Renal pelvis (tissue), 4 donors: ENCODE results near the gene SH2B3. TPM values are rescaled to one million over a fixed set of nuclear protein-coding genes. Genes with fewer than 3 reads are reported as not detected.

Experiments used
- DNase-seq: peaks from one replicate; pipeline ENCODE4 v3.0.0-alpha.2; 2013
- polyA plus RNA-seq, 3 donors: library from polyadenylated mRNA; unstranded; fragments of 120-200 nt; gene quantifications; one replicate each; pipeline ENCODE4 v1.2.1, GENCODE V29; 2013; ENCODE audit not compliant: insufficient read length in 3 of 3

SH2B3 gene
- polyA plus RNA-seq, 3 donors = 16.9 to 17.9 (median 17.6) TPM

GRCh38 chr12:111442301-111443045, 36.8 kb downstream of the SH2B3 start:
- no peak for DNase-seq

DNA sequence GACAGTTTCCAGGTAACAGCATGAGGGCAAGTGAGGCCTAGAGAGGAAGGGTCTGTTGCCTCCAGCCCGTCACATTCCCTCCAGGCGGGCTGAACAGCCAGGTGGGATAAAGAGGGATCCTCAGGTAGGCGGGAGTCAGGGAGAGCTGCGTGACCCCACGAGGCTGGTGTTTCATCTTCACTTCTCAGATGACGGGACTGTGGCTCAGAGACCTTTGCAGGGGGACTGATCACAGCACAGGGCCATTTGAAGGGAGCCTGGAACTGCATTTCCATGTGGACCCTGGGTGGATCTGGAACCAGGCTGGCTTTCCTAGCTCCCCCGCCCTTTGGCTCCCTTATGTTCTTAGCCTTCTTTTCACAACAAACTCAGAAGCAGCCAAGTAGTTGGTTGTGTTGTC, 37.4 kb downstream of the SH2B3 start:
- DNase-seq = no peak

DNA sequence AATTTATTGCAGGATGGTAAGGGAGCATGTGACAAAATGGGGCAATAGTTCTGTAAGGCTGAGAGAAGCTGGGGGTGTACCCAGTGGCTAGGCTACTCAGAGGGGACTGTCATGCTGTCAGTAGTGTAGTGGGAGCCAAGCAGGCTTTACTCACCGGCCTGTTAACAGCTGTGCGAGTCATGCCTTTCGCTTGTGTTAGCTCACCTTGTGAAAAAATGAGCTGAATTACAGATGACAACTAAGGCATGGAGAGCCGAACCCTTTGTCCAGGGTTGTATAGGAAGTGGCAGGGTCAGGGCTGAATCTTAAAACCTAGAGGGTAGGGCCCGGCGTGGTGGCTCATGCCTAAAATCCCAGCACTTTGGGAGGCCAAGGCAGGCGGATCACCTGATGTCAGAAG, 37.9 kb downstream of the SH2B3 start:
- DNase-seq = no peak

DNA sequence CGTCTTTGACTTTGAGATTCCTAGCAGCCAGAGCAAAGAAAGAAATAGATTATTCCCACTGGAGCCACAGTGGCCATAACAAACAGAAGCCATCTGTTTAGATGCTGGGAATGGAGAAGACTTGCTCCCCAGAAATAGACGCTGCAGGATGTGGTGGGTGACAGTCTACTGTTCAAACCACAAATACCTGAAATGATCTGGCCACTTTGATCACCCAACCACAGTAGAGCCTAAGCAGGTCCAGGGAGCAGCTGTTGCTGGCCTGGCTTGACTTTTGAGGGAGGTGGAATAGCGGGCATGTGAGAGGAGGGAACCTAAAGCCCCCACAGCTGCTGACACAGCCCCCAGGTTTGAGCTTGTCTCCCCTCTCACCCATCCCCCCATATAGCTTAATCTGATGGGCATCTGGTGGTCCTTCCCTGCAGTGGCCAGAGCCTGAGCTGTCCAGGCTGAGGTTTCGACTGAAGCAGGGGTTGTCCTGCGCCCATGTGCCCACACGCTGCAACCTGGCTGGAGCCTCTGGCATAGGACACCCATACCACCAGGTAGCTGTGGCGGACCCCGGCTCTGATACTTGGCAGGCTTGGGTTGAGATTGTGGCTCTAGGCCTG, 38.7 kb downstream of the SH2B3 start:
- DNase-seq = no peak

DNA sequence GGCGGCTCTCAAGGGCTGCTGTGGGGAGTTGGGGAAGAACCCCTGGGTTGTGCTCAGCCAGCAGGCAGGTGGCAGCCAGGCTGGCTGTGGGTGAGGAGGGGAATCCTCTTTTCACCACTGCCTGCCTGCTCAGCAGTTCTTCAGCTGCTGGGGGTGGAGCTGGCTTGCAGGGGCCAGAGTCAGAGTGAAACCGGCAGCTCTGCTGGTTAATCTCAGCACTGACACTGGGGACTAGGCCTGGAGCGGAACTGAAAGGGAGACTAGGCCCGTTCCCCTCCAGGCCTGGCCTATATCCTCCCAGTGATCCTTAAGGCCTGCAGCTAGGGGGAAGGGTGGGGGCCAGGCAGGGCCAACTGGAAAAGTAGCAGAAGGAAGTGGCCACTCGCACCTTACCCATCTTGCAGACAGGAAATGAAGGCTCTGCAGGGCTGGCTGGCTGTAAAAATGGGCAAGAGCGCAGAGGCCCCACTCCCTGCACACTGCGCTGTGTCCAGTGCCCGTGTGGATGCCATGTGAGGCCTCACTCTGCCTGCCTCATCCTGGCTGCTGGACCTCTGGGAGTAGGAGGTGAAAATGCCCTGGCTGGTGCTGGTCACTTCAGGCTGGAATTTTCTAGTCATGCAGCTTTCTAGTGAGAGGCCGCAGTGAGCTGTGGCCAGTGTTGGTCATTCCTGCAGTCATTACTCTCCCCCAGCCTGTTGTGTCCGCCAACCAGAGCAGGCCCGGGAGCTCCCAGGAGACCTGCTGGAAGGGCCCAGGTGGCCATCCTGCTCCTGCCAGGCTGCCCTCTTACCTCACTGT, 39.4 kb downstream of the SH2B3 start:
- no peak for DNase-seq

DNA sequence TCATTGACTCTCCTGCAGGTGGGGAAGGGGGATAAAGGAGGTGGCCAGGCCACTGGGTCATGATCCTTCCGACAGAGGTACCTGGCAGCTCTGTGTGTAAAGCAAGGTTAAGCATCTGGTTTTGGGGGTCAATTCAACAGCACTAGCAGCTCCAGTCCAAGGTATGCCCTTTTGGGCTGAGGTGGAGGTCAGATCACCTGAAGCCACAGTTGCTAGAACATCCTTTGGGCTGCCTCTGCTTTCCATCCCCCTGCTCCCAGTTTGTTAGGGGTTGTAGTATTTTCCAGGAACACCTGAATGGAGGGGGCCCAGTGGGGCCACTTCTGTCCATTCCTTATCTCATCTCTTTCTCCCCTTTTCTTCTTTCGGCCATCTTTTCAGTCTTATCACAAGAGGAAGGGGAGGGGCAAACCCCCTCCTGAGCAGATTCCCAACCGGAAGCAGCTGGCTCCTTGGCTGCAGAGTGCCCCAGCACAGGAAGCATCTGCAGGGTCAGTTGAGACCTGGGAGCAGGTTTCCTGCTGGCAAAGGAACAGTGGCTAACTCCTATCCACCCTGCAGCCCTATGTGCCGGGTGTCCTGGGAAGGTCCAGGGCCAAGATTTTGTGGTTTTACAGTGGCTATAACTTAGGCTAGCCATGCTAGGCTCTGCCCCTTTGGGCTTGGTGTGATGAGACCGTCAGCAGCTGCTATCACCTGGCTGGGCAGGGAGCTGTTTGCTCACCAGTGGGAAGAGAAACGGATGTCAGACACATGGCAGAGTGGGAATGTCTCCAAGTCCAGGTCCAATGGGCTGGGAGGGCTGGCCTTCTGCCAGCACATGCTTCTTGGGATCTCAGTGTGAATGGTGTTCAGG, 40.2 kb downstream of the SH2B3 start:
- no peak for DNase-seq

DNA sequence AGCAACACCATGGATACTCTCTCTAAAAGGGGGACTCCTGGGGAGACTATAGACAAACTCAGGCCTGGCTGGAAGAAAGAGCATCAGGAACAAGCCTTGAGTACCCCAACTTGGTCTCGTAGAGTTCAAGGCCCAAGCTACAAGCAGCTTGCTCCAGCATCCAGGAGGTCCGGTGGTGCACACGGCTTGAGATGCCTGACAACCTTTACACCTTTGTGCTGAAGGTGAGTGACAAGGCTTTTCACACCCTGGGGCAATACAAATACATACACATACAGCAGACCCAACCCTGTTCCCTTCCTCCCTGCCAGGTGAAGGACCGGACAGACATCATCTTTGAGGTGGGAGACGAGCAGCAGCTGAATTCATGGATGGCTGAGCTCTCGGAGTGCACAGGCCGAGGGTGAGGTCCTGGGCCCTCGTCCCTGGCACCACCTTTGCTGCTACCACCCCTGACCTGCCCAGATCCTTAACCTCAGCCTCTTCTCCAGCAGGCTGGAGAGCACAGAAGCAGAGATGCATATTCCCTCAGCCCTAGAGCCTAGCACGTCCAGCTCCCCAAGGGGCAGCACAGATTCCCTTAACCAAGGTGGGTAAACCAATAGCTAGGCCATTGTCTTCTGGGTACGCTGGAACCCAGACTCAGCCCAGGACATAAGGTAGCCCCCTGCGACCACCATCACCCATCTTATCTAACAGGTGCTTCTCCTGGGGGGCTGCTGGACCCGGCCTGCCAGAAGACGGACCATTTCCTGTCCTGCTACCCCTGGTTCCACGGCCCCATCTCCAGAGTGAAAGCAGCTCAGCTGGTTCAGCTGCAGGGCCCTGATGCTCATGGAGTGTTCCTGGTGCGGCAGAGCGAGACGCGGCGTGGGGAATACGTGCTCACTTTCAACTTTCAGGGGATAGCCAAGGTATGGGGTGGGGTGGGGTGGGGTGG, 41.2 kb downstream of the SH2B3 start:
- DNase-seq = no peak

DNA sequence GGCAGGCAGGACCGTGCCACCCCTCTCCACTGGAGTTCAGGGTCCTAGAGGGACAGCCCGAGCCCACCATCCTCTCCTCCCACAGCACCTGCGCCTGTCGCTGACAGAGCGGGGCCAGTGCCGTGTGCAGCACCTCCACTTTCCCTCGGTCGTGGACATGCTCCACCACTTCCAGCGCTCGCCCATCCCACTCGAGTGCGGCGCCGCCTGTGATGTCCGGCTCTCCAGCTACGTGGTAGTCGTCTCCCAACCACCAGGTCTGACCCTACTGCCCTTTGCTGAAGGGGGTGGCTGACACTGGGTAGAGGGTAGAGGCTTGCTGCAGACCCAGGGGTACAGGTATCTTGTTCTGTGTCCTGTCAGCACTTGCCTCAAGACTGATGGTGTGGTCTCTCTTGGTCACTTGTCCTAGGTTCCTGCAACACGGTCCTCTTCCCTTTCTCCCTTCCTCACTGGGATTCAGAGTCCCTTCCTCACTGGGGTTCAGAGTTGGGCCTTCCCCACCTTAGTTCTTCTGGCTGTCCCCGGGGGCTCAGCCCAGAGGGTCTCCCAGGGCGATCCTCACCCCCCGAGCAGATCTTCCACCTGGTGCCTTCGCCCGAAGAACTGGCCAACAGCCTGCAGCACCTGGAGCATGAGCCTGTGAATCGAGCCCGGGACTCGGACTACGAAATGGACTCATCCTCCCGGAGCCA, 42.0 kb downstream of the SH2B3 start:
- DNase-seq = no peak

GRCh38 chr12:111448266-111448830, 42.6 kb downstream of the SH2B3 start:
- no peak for DNase-seq

DNA sequence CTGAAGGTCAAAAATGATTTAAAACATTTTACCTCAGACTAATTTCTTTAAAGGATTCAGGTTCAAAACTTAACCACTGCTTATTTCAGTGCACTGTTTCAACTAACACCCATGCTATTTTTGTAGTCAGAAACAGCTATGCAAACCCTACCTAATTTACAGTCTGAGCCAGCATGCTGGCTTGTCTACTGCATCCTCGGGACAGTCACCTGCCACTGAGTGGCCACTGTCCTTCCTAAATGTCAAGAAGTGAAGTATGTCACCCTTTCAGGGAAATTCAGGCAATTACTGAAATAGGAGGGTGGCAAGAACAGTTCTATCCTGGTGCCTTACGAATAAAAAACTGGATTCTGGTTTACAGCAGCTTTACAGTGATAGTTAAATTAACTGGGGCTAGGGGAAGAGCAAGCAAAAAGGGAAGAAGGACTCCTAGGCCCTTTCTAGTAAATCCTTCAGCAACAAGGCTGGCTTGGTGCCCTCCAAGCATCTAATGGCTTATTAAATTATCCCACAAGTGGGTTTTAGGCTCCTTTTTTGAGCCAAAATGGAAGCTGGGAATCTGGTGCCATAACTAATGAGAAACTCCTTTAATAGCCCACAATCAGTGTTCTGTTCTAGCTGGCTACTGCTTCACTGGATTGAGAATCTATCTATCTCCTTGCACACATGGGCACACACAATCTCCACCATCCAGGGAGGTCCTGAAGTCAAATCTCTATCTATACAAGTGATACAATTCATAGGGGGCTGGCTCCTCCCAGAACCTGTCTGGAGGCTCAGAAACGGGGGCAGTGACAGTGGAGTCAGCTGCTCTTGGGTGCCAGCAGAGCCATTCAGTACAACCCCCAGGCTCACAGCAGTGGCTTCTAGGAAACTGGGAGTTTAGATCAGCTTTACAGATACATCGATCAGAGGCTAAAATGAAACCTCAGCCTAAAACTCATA, 43.4 kb downstream of the SH2B3 start:
- DNase-seq = no peak

DNA sequence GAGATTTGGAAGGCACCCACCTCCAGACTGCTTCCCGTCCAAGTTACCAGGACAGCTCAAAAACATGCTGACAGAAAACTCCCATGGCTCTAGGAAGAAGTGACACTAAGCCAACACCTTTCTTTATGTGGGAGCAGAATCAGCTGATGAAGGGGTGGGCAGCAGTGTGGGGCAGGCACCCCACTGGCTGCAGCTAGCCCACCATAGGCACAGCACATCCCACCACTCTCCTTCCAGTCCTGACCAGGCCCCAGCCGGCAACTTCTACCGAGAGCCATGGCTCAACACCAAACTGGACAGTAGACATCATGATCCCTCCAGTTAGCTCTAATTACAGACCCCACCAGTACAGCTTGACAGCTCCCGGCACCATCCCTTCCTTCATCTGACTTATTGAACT, 45.0 kb downstream of the SH2B3 start:
- no peak for DNase-seq

DNA sequence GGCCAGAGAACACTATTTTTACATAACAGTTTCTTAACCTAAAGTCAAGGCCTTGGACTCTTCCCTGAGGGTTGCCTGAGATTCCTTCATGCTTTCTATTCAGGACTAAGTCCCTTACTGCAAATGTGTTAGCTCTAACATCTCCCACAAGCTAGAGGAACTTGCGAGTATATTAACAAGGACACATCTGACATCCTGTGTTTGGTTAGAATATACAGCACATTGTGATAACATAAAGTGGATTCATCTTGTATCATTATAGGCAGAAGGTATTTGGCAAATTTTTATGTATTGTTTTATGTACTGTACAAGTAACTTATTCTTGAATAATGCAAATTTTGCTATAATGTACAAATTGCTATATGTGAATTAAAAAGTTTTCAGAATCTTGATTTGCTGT, 45.5 kb downstream of the SH2B3 start:
- DNase-seq = no peak

- no peak for DNase-seq
Measured at GRCh38 chr12:111451649-111452129, 46.0 kb downstream of the SH2B3 start.

DNA sequence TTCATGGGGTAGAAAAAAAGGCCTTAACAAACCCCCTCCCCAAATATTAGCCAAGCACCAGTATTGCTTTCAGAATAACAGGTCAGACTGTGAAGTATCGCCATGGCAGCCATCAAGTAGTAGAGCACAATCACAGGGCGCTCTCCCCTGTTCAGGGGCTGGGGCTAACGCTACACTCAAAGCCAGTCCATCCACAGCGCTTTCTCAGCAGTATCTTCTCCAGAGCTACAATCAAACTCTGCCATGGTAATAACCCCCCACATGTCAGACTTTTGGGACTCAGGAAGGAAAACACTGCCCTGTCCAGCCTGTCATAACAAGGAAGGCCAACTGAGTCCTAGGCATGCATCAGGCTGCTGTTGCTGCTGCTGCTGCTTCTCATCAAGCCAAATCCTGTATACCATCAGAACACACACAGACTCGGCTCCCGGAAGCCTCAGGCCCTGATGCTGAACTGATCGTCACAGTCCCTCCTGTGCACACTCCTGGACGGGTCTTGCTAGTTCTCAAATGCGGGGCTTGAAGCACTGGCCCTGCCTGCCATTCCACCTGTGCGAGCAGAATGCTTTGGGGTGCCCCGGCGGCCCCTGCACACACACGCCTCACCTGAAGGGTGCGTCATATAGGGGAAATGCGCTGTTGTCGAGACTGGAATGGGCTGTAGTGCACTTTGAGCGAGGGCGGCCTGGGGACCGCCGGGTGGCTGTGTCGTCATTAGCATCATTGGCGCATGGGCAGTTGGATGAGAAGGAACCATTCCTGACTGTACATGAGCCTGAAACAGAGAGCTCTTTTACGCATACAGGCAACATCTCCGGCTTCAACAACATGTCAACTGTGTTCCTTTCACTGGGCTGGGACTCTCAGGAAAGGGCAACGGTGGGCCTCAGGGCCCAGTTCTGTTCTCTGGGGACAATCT, 47.6 kb downstream of the SH2B3 start:
- no peak for DNase-seq

DNA sequence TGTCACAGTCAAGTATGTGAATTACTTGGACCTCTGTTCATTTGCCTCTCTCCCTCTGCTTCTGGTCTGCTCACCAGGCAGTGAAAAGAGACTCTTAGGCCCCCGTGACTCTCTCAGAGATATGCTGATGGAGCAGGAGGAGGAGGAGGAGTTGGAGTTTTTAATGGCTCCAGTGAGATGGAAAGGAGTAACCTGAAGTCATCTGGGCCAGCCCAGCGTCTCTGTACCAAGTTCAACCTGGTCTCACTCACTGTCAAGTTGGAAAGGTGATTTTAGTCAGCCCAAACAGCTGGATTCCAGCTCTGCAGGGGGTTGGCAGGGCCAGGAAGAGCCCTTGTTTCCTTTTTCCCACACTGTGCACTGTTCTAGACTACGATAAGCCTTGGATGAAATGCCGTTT, 48.6 kb downstream of the SH2B3 start:
- no peak for DNase-seq

DNA sequence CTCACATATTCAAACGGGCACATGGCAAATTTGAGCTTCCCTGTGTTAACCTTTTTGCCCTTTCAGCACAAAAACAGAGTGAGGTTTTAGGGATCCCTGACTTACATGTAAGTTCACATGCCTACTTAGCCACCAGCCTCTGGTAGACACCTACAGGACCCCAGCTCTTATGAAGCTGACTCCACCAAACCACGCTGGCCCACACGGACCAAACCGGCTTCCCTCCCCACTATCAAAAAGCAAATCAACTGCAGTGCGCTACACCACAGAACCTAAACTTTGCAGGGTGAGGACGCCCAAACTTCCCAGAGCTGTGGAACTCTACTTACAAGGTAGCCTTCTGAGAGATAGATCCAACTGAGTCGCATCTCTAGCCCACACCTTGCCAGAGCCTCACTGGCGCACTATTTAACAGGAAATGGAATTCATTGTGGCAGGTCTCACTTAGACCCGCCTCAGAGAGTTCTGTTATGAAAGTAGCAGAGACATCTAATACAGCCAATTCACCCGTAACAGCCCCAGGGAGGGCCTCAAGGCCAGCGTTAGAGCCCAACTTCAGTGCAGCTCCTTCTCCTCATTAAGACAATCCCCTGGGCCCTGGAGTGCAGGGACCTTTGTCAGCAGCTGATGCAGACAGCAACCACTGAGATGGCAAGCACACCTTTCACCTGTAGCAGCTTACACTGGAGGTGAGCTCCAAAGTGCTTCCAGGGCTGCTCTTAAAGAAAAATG, 49.2 kb downstream of the SH2B3 start:
- DNase-seq = no peak
